Hematopoietic multipotent progenitor cell treated with erythropoietin and hydrocortisone succinate and interleukin-3 and kit ligand, for 15 days (in vitro differentiated cells): ENCODE measurements around the gene ANKRD11.
"Not testable (repeated sequence)": the region's sequence is repeated elsewhere in the genome, so short reads cannot be mapped to it uniquely, and the experiment has no call there.

Experiments used
- DNase-seq: peaks from one replicate; pipeline ENCODE4 v3.0.0-alpha.2; 2015; ENCODE audit warnings: low spot score

ANKRD11 gene

DNA sequence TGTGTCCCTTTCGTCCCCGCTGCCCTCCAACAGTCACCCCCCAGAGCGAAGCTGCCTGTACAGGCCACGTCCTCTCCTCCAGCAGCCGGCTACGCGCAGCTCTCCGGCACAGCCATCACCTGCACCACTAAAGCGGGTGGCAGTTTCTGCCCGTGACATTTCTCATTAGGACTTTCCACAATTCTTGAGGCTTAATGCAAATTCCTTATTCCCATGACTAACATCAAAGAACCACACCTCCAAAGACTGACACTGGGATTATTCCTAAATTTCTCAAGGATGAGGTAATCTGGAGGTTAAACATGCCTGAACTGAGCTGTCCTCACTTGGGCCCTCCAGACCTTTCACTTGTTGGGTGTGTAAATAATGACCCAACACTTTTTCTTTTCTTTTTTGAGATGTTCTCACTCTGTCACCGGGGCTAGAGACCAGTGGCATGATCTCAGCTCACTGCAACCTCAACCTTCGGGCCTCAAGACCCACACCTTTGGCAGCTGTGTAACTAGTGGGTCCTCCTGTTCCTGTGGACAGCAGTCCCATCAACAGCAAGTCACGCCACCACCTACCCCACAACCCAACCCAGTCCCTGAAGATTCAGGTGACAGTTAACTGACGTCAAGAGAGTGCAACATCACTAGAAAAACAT is 11.7 kb downstream of the ANKRD11 start:
- DNase-seq, result no peak

DNA sequence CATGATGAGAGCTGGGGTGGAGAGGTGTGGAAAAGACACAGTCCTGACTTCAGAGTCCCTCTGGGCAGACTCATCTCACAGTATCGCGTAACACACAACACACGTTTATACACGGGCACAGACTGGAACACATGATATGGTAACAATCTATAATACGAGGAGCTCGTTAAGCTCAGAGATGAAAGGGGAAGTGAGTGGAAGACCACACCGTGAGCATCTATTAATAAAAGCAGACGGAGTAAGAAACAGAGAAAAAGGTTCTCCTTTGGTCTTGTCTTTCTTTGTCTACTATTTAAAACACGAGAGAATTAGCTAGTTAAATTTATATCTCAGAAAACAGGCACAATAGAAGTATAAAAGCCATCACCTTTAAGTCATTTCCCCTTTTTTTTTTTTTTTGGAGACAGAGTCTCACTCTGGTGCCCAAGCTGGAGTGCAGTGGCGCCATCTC is 13.5 kb downstream of the ANKRD11 start:
- no peak for DNase-seq

DNA sequence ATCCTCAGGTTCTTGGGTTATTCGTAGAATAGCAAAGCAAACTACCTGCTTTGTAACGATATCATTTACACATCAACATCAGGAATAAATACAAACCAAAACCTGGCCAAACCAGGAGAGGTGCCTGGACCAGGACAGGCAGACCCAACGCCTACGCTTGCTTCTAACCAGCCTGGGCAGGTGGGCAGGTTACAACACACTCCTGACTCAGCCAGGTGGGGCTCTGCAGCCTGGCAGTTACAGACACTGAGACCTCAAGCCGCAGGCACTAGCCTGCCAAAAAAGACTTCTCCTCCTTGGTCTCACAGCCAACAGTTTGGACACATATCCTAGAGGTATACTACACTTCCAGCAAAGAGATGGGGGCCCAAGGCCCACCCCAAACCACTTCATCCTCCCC is 14.0 kb downstream of the ANKRD11 start:
- DNase-seq, result no peak

DNA sequence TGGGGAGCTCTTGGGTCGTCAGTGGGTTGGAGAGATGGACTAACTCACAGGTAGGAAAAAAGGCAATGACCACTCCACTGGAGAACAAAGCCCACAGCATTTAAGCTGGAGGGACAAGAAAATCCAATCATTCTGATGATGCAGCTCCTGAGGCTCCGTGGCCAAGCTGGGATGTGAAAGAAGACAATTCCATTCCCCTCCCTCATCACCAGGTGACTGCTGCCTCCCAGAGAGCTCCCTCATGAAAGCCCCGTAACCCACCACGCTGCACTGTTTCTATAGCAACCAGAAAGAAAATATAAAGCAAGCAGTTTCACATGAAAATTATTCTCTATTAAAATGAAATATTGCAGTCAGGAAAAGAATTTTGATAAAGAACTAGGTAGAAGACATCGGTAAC is 15.2 kb downstream of the ANKRD11 start:
- DNase-seq, result no peak

DNA sequence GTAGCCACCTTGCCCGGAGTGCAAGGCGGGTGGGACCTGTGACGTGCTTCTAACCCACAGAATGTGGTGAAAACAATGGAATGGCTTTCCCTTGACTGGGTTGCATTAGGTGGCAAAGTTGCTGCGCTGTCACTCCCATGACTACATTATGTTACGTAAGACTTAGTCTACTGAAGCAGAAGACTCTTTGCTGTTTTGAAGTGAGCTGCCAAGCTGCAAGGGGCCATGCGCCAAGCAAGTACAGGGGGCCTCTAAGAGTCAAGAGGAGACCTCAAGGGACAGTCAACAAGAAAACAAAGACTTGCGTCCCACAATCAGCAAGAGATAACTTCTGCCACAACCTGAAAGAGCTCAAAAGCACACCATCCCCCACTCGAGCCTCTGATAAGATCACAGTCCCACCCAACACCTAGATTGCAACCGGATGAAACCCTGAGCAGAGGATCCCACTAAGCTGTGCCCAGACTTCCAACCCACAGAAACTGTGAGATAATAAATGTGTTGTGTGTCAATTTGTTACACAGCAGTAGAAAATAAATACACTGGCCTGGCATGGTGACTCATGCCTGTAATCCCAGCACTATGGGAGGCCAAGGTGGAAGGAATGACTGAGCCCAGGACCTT is 16.5 kb downstream of the ANKRD11 start:
- no peak for DNase-seq

DNA sequence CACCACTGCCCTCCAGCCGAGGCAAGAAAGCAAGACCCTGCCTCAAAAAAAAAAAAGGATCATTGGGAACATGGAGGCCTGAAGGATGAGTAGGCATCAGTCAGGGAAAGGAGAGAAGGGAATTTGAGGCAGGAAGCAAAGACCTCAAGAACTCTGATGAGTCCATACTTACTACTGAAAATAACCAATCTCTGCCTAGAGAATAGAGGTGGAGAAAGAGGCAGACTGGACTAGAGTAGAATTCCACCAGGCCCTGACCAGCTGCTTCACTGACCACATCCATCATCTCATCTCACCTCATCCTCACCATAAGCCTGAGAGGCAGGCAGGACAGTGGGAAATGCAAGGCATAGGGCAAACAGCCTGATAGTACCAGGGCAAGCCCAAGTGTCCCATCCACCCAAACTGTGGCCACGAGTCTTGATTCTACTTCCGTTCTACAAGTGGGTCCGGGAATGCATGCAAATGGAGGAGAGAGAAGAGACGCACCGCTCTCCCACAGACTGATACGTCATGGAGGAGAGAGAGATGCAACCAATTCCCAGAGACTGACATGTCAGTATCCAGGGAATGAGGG is 17.1 kb downstream of the ANKRD11 start:
- DNase-seq, result no peak

DNA sequence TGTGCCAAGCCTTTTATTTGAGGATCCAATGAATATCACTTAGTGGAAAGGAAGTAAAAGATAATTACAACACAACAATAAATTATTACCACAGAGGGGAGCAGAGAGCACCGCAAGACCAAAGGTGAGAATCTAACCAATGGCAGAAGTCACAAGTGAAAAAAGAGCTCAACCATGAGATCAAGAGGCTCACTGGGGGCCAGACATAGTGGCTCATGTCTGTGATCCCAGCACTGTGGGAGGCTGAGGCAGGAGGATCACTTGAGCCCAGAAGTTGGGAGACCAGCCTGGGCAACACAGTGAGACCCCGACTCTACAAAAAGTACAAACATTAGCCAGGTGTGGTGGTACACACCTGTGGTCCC is 17.7 kb downstream of the ANKRD11 start:
- no peak for DNase-seq

DNA sequence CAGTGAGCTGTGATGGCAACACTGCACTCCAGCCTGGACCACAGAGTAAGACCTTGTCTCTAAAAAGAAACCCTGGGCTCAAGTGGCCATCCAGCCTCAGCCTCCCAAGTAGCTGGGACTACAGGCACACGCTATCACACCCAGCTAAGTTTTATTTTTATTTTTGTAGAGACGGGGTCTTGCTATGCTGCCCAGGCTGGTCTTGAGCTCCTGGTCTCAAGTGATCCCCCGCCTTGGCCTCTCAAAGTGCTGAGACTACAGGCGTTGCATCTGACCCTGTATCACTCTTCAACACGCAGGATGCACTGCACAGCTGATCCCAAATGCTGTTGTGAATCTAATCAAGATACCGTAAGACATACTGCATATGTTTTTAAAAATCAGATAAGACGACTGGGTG is 23.0 kb downstream of the ANKRD11 start:
- no peak for DNase-seq

DNA sequence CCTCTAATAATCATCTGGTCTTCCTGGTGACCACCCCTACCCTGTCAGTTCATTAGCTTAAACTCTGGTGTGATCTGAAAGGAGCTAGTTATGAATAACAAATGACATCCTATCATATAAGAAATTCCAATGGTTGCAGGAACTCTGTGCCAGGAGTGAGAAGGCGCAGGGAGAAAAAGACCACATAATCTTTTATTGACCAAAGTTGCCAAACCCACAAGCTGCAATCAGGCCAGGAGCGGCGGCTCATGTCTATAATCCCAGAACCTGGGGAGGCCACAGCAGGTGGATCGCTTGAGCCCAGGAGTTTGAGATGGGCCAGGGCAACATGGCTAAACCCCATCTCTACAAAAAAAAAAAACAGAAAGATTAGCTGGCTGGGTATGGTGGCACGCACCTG is 23.4 kb downstream of the ANKRD11 start:
- DNase-seq, result no peak

DNA sequence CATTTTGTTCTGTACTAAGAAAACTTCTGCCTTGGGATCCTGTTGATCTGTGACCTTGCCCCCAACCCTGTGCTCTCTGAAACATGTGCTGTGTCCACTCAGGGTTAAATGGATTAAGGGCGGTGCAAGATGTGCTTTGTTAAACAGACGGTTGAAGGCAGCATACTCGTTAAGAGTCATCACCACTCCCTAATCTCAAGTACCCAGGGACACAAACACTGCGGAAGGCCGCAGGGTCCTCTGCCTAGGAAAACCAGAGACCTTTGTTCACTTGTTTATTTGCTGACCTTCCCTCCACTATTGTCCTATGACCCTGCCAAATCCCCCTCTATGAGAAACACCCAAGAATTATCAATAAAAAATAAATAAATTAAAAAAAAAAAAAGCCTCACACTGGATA is 27.0 kb downstream of the ANKRD11 start:
- not testable (repeated sequence) for DNase-seq

DNA sequence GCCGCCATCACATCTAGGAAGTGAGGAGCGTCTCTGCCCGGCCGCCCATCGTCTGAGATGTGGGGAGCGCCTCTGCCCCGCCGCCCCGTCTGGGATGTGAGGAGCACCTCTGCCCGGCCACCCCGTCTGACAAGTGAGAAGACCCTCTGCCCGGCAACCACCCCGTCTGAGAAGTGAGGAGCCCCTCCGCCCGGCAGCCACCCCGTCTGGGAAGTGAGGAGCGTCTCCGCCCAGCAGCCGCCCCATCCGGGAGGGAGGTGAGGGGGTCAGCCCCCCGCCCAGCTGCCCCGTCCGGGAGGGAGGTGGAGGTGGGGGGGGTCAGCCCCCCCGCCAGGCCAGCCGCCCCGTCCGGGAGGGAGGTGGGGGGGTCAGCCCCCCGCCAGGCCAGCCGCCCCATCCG is 27.7 kb downstream of the ANKRD11 start:
- not testable (repeated sequence) for DNase-seq

DNA sequence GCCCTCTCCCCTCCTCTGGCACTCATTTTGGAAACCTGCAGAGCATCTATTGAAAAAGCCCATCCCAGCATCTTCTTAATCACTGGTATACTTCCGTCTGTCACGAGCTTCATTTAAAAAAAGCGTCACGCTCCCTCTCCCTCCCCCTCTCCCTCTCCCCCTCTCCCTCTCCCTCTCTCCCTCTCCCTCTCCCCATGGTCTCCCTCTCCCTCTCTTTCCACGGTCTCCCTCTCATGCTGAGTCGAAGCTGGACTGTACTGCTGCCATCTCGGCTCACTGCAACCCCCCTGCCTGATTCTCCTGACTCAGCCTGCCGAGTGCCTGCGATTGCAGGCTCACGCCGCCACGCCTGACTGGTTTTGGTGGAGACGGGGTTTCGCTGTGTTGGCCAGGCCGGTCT is 28.5 kb downstream of the ANKRD11 start:
- DNase-seq, result not testable (repeated sequence)

DNA sequence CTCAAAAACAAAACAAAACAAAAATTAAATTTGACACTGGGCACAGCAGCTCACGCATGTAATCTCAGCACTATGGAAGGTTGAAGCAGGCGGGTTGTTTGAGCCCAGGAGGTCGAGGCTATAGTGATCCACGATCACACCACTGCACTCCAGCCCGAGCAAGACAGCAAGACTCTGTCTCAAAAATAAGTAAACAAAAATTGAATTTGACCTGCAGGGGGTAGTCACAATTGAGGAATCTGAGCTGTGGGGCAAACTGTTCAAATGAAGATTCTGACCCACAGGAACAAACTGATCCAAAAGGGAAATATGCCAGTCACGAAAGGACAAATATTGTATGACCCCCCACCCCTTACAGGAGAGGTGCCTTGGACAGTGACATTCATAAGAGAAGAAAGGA is 29.8 kb downstream of the ANKRD11 start:
- DNase-seq, result no peak

DNA sequence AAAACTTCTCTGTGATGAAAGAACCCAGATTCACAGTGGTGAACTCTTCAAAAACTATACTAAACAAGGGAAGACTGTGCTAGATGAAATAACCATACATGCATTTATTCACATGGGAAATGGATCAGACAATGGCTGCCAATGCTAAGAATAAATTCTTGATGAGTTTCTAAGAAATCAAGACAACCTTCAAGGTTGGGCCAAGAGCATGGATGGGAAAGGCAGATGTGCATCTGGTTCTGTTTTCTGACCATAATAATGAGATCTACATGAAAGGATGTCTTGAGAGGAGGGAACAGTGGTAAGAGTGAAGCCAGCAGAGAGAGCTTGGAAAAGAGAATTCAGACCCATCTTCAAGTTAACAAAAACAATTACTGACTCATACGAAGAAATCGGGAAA is 31.4 kb downstream of the ANKRD11 start:
- no peak for DNase-seq

DNA sequence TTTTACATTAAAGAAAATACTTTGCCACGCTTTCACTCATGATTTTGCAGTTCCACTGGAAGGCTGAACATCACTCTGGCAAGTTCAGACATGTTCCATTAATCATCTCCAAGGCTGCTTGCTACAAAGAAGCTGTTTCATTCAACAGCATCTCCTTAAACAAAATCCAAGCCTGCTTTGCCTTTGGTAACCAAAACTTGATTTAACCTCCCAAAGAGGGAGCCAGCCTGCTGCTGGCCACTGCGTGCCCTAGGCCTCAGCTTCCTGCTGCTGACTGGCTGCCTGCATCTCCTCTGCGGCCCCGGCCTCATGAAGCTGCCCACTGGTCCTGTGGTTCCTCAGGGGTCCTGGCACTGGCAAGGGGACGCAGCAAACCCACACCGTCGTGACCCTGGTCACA is 31.8 kb downstream of the ANKRD11 start:
- DNase-seq, result no peak

DNA sequence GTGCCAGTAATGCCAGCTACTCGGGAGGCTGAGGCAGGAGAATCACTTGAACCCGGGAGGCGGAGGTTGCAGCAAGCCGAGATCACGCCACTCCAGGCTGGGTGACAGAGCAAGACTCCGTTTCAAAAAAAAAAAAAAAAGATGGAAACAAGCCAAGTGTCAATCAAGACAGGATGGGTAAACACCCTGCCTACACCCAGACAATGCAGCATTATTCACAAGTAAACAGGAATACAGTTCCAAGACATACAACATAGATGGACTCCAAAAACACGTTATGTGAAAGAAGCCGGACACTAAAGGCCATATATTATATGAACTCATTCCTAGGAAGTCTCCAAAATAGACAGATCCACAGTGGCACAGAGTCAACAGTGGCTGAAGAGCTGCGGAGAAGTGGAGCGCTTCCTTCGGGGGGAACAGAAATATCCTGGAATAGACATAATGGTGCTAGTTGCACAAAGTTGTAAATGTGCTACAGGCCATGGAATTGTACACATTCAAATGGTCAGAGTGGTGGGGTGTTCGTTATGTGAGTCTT is 33.9 kb downstream of the ANKRD11 start:
- no peak for DNase-seq

DNA sequence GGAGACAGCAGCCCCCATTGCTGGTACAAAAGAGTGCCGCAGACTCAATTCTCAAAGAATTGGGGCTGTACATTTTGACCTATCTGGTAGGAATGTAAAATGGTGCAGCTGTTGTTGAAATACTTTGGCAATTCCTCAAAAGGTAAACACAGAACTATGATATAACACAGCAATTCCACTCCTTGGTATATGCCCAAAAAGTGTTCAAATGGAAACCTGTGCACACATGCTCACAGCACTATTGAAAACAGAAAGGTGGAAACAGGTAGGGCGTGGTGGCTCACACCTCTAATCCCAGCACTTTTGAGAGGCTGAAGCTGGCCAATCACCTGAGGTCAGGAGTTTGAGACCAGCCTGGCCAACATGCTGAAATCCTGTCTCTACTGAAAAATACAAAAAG is 34.7 kb downstream of the ANKRD11 start:
- DNase-seq, result no peak

DNA sequence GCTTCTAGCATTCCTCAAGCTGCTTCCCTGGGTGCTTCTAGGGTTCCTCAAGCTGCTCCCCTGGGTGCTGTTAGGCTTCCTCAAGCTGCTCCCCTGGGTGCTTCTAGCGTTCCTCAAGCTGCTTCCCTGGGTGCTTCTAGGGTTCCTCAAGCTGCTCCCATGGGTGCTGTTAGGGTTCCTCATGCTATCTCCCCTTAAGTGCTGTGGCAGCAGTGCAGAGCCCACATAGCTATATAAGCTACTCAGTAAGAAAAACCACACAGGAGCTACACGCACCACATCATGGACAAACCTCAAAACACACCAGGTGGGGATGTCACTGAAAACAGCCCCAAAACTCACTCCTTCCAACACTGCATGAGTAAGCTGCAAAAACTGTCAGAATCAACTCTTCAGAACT is 35.2 kb downstream of the ANKRD11 start:
- DNase-seq, result no peak

DNA sequence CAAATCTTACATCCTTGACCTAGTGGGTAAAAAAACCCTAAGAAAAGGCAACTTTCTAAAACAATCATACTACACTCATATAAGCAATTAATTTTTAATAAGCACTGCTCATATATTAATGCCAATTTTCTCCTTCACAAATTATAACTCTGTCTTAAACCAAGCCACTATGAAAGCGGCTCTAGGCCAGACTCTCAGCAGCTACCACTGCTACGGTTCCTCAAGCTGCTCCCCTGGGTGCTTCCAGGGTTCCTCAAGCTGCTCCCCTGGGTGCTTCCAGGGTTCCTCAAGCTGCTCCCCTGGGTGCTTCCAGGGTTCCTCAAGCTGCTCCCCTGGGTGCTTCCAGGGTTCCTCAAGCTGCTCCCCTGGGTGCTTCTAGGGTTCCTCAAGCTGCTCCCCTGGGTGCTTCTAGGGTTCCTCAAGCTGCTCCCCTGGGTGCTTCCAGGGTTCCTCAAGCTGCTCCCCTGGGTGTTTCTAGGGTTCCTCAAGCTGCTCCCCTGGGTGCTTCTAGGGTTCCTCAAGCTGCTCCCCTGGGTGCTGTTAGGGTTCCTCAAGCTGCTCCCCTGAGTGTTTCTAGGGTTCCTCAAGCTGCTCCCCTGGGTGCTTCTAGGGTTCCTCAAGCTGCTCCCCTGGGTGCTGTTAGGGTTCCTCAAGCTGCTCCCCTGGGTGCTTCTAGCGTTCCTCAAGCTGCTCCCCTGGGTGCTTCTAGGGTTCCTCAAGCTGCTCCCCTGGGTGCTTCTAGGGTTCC is 35.8 kb downstream of the ANKRD11 start:
- not testable (repeated sequence) for DNase-seq

DNA sequence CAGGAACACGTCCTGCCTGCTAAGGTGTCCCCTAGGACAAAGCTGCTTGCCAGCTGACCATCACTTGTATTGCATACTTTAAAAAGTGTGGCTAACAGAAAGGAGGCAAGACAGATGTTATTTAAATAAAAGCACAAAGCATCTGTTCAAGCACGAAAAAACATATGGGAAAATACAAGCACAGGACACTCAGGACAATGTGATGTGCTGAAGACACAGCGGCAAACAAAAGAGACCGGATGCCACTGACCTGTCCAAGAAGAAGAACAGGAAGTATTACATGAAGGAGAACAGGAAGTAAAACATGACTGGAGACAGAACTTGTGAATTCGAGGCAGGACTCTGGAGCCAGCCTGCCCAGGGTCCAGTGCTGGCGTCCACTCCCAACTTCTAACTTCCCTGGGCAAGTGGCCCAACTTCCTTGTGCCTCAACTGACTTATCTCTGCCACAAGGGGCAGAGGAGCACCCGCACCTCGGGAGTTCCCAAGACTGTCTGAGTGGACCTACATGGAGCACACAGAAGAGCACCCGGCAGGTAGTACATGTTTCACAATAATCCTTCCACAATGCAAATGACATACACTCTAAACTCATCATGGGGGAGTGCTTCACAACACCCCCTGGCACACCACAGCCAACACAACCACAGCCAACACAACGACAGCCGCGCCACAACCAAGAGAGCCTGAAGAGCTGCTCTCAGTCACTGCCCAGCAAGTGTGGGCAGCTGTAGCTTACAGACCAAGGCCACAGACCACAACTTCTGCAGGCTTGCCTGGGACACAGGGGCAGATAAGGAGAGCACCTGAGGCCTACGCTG is 36.6 kb downstream of the ANKRD11 start:
- DNase-seq, result peak; percentile 42

DNA sequence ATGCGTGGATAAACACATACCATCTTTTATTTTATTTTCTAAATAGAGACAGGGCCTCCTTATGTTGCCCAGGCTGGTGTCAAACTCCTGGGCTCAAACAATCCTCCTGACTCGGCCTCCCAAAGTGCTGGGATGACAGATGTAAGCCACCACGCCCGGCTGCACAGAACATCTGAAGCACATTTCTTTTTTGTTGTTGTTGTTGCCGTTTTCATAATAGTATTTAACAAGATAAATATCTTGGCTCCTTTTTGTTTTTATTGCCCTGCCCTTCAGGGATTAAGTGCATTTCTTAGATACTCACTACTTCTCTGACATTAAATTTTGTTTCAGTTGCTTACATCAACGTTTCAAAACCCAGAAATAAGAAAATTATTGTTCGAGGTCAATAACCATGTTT is 37.4 kb downstream of the ANKRD11 start:
- no peak for DNase-seq

DNA sequence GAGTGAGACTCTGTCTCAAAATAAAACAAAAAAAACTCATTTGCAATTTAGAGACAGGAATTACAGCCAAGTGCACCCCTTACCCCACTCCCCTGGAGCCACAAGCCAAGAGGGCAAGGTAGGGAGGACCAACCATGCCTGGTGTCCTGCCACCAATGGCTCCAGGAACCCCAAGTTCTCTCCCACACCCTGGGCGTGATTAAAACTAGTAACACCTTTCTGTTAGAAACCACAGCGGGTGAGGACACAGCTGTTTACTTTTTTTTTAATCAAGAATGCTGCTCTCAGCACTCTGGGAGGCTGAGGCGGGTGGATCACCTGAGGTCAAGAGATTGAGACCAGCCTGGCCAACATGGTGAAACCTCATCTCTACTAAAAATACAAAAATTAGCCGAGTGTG is 38.1 kb downstream of the ANKRD11 start:
- no peak for DNase-seq
